Ramos (cell line): ENCODE data around the gene ZNF716.
"Not testable (repeated sequence)": the region's sequence is repeated elsewhere in the genome, so short reads cannot be mapped to it uniquely, and the experiment has no call there.

ENCODE experiments used
- in situ Hi-C: fragments of 300-500 bp; cut with MboI; formaldehyde crosslinking; loops from one replicate; pipeline ENCODE4 v1.14.3; 2022; ENCODE audit warnings: low sequenced_read_pairs; ENCODE audit not compliant: unreplicated experiment

The ZNF716 gene

GRCh38 chr7:57449904-57450303 is at the start of gene ZNF716:
Gene ZNF716 (plus strand): TSS chr7:57450177. CDS start chr7:57450289, 112 bp downstream.
- in situ Hi-C loops = no loop called here

GRCh38 chr7:57400531-57401155 is 49.3 kb upstream of the ZNF716 start:
- in situ Hi-C loops = no loop called here

- in situ Hi-C loops = not testable (repeated sequence)
Measured at GRCh38 chr7:57403051-57403450, 46.9 kb upstream of the ZNF716 start.

GRCh38 chr7:57403601-57404342 is 46.2 kb upstream of the ZNF716 start:
- in situ Hi-C loops = no loop called here

GRCh38 chr7:57404343-57404966 is 45.5 kb upstream of the ZNF716 start:
- in situ Hi-C loops = no loop called here

- in situ Hi-C loops = no loop called here
Measured at GRCh38 chr7:57404967-57405421, 45.0 kb upstream of the ZNF716 start.

GRCh38 chr7:57407125-57407524 is 42.9 kb upstream of the ZNF716 start:
- in situ Hi-C loops = no loop called here

- in situ Hi-C loops = no loop called here
Measured at GRCh38 chr7:57412168-57412567, 37.8 kb upstream of the ZNF716 start.

GRCh38 chr7:57412618-57413017 is 37.4 kb upstream of the ZNF716 start:
- in situ Hi-C loops = no loop called here

GRCh38 chr7:57413529-57414398 is 36.2 kb upstream of the ZNF716 start:
- in situ Hi-C loops = no loop called here

- in situ Hi-C loops = no loop called here
Measured at GRCh38 chr7:57414415-57414814, 35.6 kb upstream of the ZNF716 start.

- in situ Hi-C loops = no loop called here
Measured at GRCh38 chr7:57414852-57415251, 35.1 kb upstream of the ZNF716 start.

GRCh38 chr7:57415326-57415725 is 34.7 kb upstream of the ZNF716 start:
- in situ Hi-C loops = no loop called here

GRCh38 chr7:57415730-57416129 is 34.2 kb upstream of the ZNF716 start:
- in situ Hi-C loops = no loop called here

GRCh38 chr7:57416601-57417358 is 33.2 kb upstream of the ZNF716 start:
- in situ Hi-C loops = no loop called here

- in situ Hi-C loops = no loop called here
Measured at GRCh38 chr7:57417736-57418135, 32.2 kb upstream of the ZNF716 start.

- in situ Hi-C loops = no loop called here
Measured at GRCh38 chr7:57423768-57424167, 26.2 kb upstream of the ZNF716 start.

GRCh38 chr7:57424515-57425238 is 25.3 kb upstream of the ZNF716 start:
- in situ Hi-C loops = no loop called here
